ENCODE measurements around the gene TPST2.

Gene TPST2

GRCh38 chr22:26487996-26488395 is 101.9 kb downstream of the TPST2 start:
- no peak for DNase-seq

- no peak for DNase-seq
Observed at GRCh38 chr22:26486394-26486793, 103.5 kb downstream of the TPST2 start.

GRCh38 chr22:26485806-26486390 is 104.0 kb downstream of the TPST2 start:
- DNase-seq = no peak

- no peak for DNase-seq
Observed at GRCh38 chr22:26485013-26485412, 104.9 kb downstream of the TPST2 start.

GRCh38 chr22:26484360-26484706 is 105.6 kb downstream of the TPST2 start:
- no peak for DNase-seq

GRCh38 chr22:26483439-26484359 is 106.2 kb downstream of the TPST2 start, which contains the start of the genes HPS4 and SRRD:
HPS4 (minus strand) TSS chr22:26483783; CDS start chr22:26481762, 2,021 bp downstream.
SRRD (plus strand) TSS chr22:26483877; CDS start chr22:26483891, 14 bp downstream.
- peak; percentile 91 for DNase-seq

- no peak for DNase-seq
Observed at GRCh38 chr22:26483043-26483438, 106.9 kb downstream of the TPST2 start.

- no peak for DNase-seq
Observed at GRCh38 chr22:26482161-26482560, 107.8 kb downstream of the TPST2 start.

- no peak for DNase-seq
Observed at GRCh38 chr22:26481694-26482093, 108.2 kb downstream of the TPST2 start.

- peak; percentile 72 for DNase-seq
Observed at GRCh38 chr22:26481112-26481693, 108.7 kb downstream of the TPST2 start.

- DNase-seq = peak; percentile 18
Observed at GRCh38 chr22:26480611-26480932, 109.4 kb downstream of the TPST2 start.

GRCh38 chr22:26479792-26480610 is 109.9 kb downstream of the TPST2 start:
- DNase-seq = peak; percentile 56

- DNase-seq = peak; percentile 60
Observed at GRCh38 chr22:26479043-26479791, 110.7 kb downstream of the TPST2 start.

GRCh38 chr22:26477341-26477731 is 112.6 kb downstream of the TPST2 start:
- peak; percentile 75 for DNase-seq

- no peak for DNase-seq
Observed at GRCh38 chr22:26476705-26477340, 113.1 kb downstream of the TPST2 start.

- DNase-seq = no peak
Observed at GRCh38 chr22:26474682-26475081, 115.2 kb downstream of the TPST2 start.
